Measurements from ENCODE around the gene SLC24A3.

SLC24A3 gene

GRCh38 chr20:19212469-19212815 lies at the start of gene SLC24A3:
SLC24A3 (plus strand) TSS chr20:19212642.
- peak within 1 kb of the TSS; percentile 72 for H3K4me3 ChIP-seq (ENCODE audit: low read length)
- H3K27me3 ChIP-seq (ENCODE audit: insufficient read depth, low read length): peaks cover 48% of the 10 kb centered on the region
- H3K9ac ChIP-seq (ENCODE audit: low read depth, low read length): peak within 1 kb of the TSS; percentile 66; the same call in 1 of the 2 replicates
- peaks cover 25% of the 10 kb centered on the region for H3K4me1 ChIP-seq (ENCODE audit: insufficient read depth, low read length)
- H3K9me3 ChIP-seq (ENCODE audit: insufficient read depth, low read depth, low read length): no peaks in the 10 kb centered on the region
- H3K27ac ChIP-seq (ENCODE audit: low read length): no peak within 1 kb of the TSS
- H3K36me3 ChIP-seq (ENCODE audit: insufficient read depth, low read depth, low read length): no peaks in the 10 kb centered on the region

DNA sequence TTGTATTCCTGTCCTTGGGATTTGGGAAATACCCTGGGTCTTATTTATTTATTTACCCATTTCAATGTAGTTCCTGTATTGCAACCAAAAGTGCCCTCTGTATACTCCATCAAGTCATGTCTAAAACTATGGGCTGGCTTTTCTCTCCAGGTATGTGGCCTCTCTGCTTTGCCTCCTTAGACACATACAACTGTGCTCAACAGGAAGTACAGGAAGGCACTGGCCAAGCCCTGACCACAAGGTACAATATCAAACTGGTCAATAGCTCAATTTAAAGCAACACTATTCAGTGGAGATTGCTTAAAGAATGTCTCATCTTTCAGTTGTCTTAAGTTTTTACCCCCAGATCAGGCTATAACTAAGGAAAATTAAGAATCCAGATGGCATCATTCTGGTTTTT lies 42.3 kb upstream of the SLC24A3 start:
- H3K9ac ChIP-seq (ENCODE audit: low read depth, low read length): no peak overlapping the region
- peaks cover 16% of the 10 kb centered on the region for H3K9me3 ChIP-seq (ENCODE audit: insufficient read depth, low read depth, low read length)
- no peak overlapping the region for H3K4me3 ChIP-seq (ENCODE audit: low read length)
- no peak overlapping the region for H3K27ac ChIP-seq (ENCODE audit: low read length)
- H3K36me3 ChIP-seq (ENCODE audit: insufficient read depth, low read depth, low read length): no peaks in the 10 kb centered on the region
- no peaks in the 10 kb centered on the region for H3K4me1 ChIP-seq (ENCODE audit: insufficient read depth, low read length)
- H3K27me3 ChIP-seq (ENCODE audit: insufficient read depth, low read length): no peaks in the 10 kb centered on the region

DNA sequence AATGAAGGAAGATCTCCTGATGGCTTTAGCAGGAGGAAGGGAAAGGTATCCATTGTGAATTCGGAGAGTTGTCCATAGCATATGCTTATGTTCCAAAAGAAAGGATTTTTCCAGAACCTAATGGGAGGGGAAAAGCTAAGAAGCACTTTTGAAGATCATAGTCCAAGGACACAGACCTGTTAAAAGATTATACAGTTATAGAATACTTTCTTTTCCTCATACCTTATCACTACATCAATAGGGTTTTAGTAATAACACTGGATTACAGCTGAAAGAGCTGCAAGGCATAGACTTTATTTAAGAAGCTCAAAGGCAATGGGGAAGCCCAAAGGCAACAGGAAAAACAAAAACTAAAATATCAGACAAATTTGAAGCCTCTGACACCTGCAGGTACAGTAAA lies 39.8 kb upstream of the SLC24A3 start:
- no peaks in the 10 kb centered on the region for H3K4me1 ChIP-seq (ENCODE audit: insufficient read depth, low read length)

GRCh38 chr20:19176470-19177052 lies 35.9 kb upstream of the SLC24A3 start:
- Histone ChIP-seq H3K27me3 (ENCODE audit: insufficient read depth, low read length) (no peaks in the 10 kb centered on the region), H3K9me3 (ENCODE audit: insufficient read depth, low read depth, low read length) (no peaks in the 10 kb centered on the region), H3K9ac (ENCODE audit: low read depth, low read length) (no peak overlapping the region), H3K36me3 (ENCODE audit: insufficient read depth, low read depth, low read length) (no peaks in the 10 kb centered on the region), H3K27ac (ENCODE audit: low read length) (no peak overlapping the region), H3K4me3 (ENCODE audit: low read length) (no peak overlapping the region), H3K4me1 (ENCODE audit: insufficient read depth, low read length) (no peaks in the 10 kb centered on the region)

More for the DNA sequence above, 39.8 kb upstream of the SLC24A3 start:
- H3K9me3 ChIP-seq (ENCODE audit: insufficient read depth, low read depth, low read length): peaks cover 9% of the 10 kb centered on the region; the same call in 1 of the 2 replicates
- no peak overlapping the region for H3K9ac ChIP-seq (ENCODE audit: low read depth, low read length)
- H3K4me3 ChIP-seq (ENCODE audit: low read length): no peak overlapping the region
- H3K27me3 ChIP-seq (ENCODE audit: insufficient read depth, low read length): no peaks in the 10 kb centered on the region
- H3K27ac ChIP-seq (ENCODE audit: low read length): no peak overlapping the region
- no peaks in the 10 kb centered on the region for H3K36me3 ChIP-seq (ENCODE audit: insufficient read depth, low read depth, low read length)

DNA sequence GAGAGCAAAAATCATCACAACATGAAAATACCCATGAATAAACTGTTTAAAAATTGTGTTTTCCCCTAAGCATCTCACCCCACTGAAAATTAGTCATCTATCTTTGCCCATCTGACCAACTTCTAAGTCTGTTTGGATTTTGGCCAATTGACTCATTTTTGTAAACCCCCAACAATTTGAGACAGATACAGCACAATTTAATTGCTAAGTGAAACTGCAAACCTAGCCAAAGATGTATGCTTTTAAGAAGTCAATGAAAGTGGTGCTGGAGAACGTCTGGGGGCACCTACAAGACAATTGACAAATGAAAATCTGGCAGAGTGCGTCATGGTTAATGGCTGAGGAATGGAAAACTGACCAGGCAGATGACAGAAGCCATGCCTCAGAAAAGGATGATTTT lies 30.9 kb upstream of the SLC24A3 start:
- H3K27ac ChIP-seq (ENCODE audit: low read length): no peak overlapping the region
- no peaks in the 10 kb centered on the region for H3K9me3 ChIP-seq (ENCODE audit: insufficient read depth, low read depth, low read length)
- H3K4me3 ChIP-seq (ENCODE audit: low read length): no peak overlapping the region
- no peak overlapping the region for H3K9ac ChIP-seq (ENCODE audit: low read depth, low read length)
- no peaks in the 10 kb centered on the region for H3K36me3 ChIP-seq (ENCODE audit: insufficient read depth, low read depth, low read length)
- H3K27me3 ChIP-seq (ENCODE audit: insufficient read depth, low read length): no peaks in the 10 kb centered on the region
- no peaks in the 10 kb centered on the region for H3K4me1 ChIP-seq (ENCODE audit: insufficient read depth, low read length)

GRCh38 chr20:19185083-19185482 lies 27.4 kb upstream of the SLC24A3 start:
- H3K9ac ChIP-seq (ENCODE audit: low read depth, low read length): no peak overlapping the region
- no peak overlapping the region for H3K27ac ChIP-seq (ENCODE audit: low read length)
- H3K4me1 ChIP-seq (ENCODE audit: insufficient read depth, low read length): no peaks in the 10 kb centered on the region
- no peaks in the 10 kb centered on the region for H3K36me3 ChIP-seq (ENCODE audit: insufficient read depth, low read depth, low read length)
- 0 out of 2 replicates have a peak, but pooled peaks cover 6% of the 10 kb centered on the region for H3K9me3 ChIP-seq (ENCODE audit: insufficient read depth, low read depth, low read length)
- H3K4me3 ChIP-seq (ENCODE audit: low read length): no peak overlapping the region
- H3K27me3 ChIP-seq (ENCODE audit: insufficient read depth, low read length): no peaks in the 10 kb centered on the region

GRCh38 chr20:19193349-19193748 lies 19.1 kb upstream of the SLC24A3 start:
- H3K27me3 ChIP-seq (ENCODE audit: insufficient read depth, low read length): no peaks in the 10 kb centered on the region
- no peak overlapping the region for H3K27ac ChIP-seq (ENCODE audit: low read length)
- no peak overlapping the region for H3K4me3 ChIP-seq (ENCODE audit: low read length)
- H3K4me1 ChIP-seq (ENCODE audit: insufficient read depth, low read length): no peaks in the 10 kb centered on the region; the same call in 1 of the 2 replicates
- no peaks in the 10 kb centered on the region for H3K36me3 ChIP-seq (ENCODE audit: insufficient read depth, low read depth, low read length)
- H3K9me3 ChIP-seq (ENCODE audit: insufficient read depth, low read depth, low read length): 0 out of 2 replicates have a peak, but pooled peaks cover 6% of the 10 kb centered on the region
- no peak overlapping the region for H3K9ac ChIP-seq (ENCODE audit: low read depth, low read length)

- H3K27ac ChIP-seq (ENCODE audit: low read length): no peak overlapping the region
- H3K9ac ChIP-seq (ENCODE audit: low read depth, low read length): no peak overlapping the region
- H3K4me1 ChIP-seq (ENCODE audit: insufficient read depth, low read length): peaks cover 21% of the 10 kb centered on the region
- H3K4me3 ChIP-seq (ENCODE audit: low read length): no peak overlapping the region
- no peaks in the 10 kb centered on the region for H3K36me3 ChIP-seq (ENCODE audit: insufficient read depth, low read depth, low read length)
- peaks cover 13% of the 10 kb centered on the region for H3K27me3 ChIP-seq (ENCODE audit: insufficient read depth, low read length)
- H3K9me3 ChIP-seq (ENCODE audit: insufficient read depth, low read depth, low read length): no peaks in the 10 kb centered on the region
These were observed 6.5 kb upstream of the SLC24A3 start for GRCh38 chr20:19205981-19206396.

DNA sequence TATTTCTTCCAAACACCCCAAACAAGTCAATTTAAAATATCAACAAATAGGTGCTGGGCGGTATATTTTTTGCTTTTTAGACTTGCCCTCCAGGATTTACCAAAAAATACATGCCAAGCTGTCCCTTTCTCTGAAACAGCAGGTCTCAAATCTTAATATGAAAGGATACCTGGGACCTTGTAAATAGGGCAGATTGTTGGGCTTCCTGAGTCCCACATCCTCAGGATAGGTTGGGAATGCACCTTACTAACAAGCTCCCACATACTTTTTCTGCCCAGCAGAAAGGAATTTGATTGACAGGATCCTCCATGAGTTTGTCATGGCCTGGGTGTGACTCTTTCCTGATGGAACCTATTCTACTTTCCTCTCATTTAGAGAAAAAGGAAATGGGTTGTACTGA lies 4.9 kb upstream of the SLC24A3 start:
- H3K27ac ChIP-seq (ENCODE audit: low read length): peak overlapping the region; percentile 18
- peaks cover 26% of the 10 kb centered on the region for H3K4me1 ChIP-seq (ENCODE audit: insufficient read depth, low read length)
- peaks cover 23% of the 10 kb centered on the region for H3K27me3 ChIP-seq (ENCODE audit: insufficient read depth, low read length)
- H3K36me3 ChIP-seq (ENCODE audit: insufficient read depth, low read depth, low read length): no peaks in the 10 kb centered on the region
- no peak overlapping the region; the same call in 1 of the 2 replicates for H3K9ac ChIP-seq (ENCODE audit: low read depth, low read length)
- peak overlapping the region; percentile 42; the same call in 1 of the 2 replicates for H3K4me3 ChIP-seq (ENCODE audit: low read length)
- no peaks in the 10 kb centered on the region for H3K9me3 ChIP-seq (ENCODE audit: insufficient read depth, low read depth, low read length)

DNA sequence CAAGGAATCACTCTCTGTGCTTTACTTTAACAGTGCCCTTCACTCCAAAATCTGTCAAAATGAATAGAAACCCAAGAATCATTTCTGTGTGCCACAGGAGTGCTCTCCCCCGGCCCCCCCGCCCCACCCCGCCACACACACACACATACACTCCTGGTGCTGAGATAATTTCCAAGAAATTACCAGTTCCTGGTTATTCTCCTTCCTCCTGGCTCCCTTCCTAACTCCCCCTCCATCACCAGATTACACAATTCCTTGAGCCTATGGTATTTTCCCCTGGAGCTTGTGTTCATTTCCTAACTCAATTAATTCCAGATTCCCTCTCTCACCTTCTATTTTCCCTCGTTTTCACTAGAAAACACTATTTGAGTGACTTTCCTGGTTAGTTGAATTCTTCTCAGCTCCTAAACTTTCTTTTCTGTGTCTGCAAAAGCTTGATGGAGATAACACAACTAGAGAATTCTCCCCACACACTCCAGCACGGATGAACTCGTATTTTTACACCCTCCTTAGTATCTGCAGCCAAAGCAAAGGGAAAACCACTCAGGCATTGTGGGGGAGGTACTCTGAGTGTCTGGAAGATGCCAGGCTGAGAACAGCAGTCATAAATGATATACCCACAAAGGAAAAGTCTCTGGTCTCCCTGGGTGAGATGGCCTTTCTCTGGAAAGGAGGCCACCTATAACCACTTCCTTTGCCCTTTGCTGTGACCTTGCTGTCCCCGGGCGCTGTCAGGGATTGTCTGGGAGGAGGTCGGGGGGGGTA lies 1.9 kb upstream of the SLC24A3 start:
- Histone ChIP-seq H3K27me3 (ENCODE audit: insufficient read depth, low read length) (peaks cover 48% of the 10 kb centered on the region), H3K27ac (ENCODE audit: low read length) (no peak overlapping the region), H3K9ac (ENCODE audit: low read depth, low read length) (no peak overlapping the region)

DNA sequence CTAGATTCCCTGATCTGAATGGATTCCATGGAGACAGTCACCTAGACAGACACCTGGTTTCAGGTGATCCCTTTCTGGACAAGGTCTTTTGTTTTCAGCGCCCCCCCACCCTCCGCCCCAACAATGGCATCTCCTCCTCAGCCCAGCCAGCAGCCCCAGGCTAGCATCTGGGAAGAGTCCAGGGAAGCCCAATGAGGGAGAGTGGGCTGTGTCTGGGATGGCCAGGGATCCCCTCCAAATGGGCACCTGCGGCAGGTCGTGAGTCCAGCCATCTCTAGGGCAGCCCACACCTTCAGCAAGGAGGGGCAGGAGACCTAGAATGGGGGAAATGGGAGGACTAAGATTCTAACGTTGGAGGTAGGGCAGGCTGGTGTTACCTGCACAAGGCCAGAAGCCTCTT lies 1.2 kb upstream of the SLC24A3 start:
- peak overlapping the region; percentile 66; the same call in 1 of the 2 replicates for H3K9ac ChIP-seq (ENCODE audit: low read depth, low read length)
- peaks cover 32% of the 10 kb centered on the region for H3K4me1 ChIP-seq (ENCODE audit: insufficient read depth, low read length)
- H3K9me3 ChIP-seq (ENCODE audit: insufficient read depth, low read depth, low read length): no peaks in the 10 kb centered on the region
- no peaks in the 10 kb centered on the region for H3K36me3 ChIP-seq (ENCODE audit: insufficient read depth, low read depth, low read length)
- peak overlapping the region; percentile 63; the same call in 1 of the 2 replicates for H3K4me3 ChIP-seq (ENCODE audit: low read length)
- peaks cover 48% of the 10 kb centered on the region for H3K27me3 ChIP-seq (ENCODE audit: insufficient read depth, low read length)
- no peak overlapping the region for H3K27ac ChIP-seq (ENCODE audit: low read length)

More for the DNA sequence above, 1.9 kb upstream of the SLC24A3 start:
- H3K4me3 ChIP-seq (ENCODE audit: low read length): no peak overlapping the region
- no peaks in the 10 kb centered on the region for H3K9me3 ChIP-seq (ENCODE audit: insufficient read depth, low read depth, low read length)
- peaks cover 32% of the 10 kb centered on the region for H3K4me1 ChIP-seq (ENCODE audit: insufficient read depth, low read length)
- no peaks in the 10 kb centered on the region for H3K36me3 ChIP-seq (ENCODE audit: insufficient read depth, low read depth, low read length)

All from iPS-20b (cell line).